ENCODE measurements around the gene STARD10.

- TF ChIP-seq ZNF274 (IDR thresholded peaks at IDR 0.05; ENCODE audit: borderline replicate concordance, extremely low read depth, low read length) (no peak), YY1 (IDR thresholded peaks at IDR 0.05; ENCODE audit: low read depth, low read length) (no peak)
Observed at GRCh38 chr11:72838691-72839305, 45.0 kb upstream of the STARD10 start.

Data from H1 (cell line).